Nephron progenitor cell (in vitro differentiated cells): ENCODE measurements around the gene EXOSC7.

ENCODE experiments used
- DNase-seq: peaks from one replicate; pipeline ENCODE4 v3.0.0; 2021
- H3K27ac Mint-ChIP-seq: 2 replicates; pipeline ENCODE4 v1.8.0; 2021; ENCODE audit warnings: mild to moderate bottlenecking, moderate library complexity, mixed read lengths
- H3K27me3 Mint-ChIP-seq: 2 replicates; pipeline ENCODE4 v1.8.0; 2021; ENCODE audit warnings: mild to moderate bottlenecking, low read depth, mixed read lengths; ENCODE audit not compliant: poor library complexity
- H3K36me3 Mint-ChIP-seq: 2 replicates; pipeline ENCODE4 v1.8.0; 2021; ENCODE audit warnings: low read depth, mixed read lengths
- H3K4me1 Mint-ChIP-seq: 2 replicates; pipeline ENCODE4 v1.8.0; 2021; ENCODE audit warnings: mixed read lengths
- H3K4me3 Mint-ChIP-seq: 2 replicates; pipeline ENCODE4 v1.8.0; 2021; ENCODE audit warnings: mild to moderate bottlenecking, moderate library complexity, mixed read lengths
- H3K9me3 Mint-ChIP-seq: 2 replicates; pipeline ENCODE4 v1.8.0; 2021; ENCODE audit warnings: mild to moderate bottlenecking, moderate library complexity, mixed read lengths
- CTCF ChIP-seq: fragments of 200-600 bp; sonication (generic); IDR thresholded peaks from 2 replicates; pipeline ENCODE4 v1.5.0; 2021; ENCODE audit warnings: antibody characterized with exemption

EXOSC7 gene

GRCh38 chr3:44958386-44958785 lies 17.7 kb upstream of the EXOSC7 start:
- Mint-ChIP-seq H3K4me3 (no peak overlapping the region), H3K27me3 (no peaks in the 10 kb centered on the region), H3K27ac (no peak overlapping the region)

GRCh38 chr3:44960387-44961026 lies 15.5 kb upstream of the EXOSC7 start:
- DNase-seq: no peak
- Mint-ChIP-seq H3K4me3 (no peak overlapping the region), H3K9me3 (no peaks in the 10 kb centered on the region), H3K27ac (no peak overlapping the region), H3K36me3 (no peaks in the 10 kb centered on the region), H3K27me3 (no peaks in the 10 kb centered on the region), H3K4me1 (peaks cover 22% of the 10 kb centered on the region)
- TF ChIP-seq CTCF: no peak

More at GRCh38 chr3:44958386-44958785, 17.7 kb upstream of the EXOSC7 start:
- no peaks in the 10 kb centered on the region for H3K36me3 Mint-ChIP-seq
- H3K4me1 Mint-ChIP-seq: peaks cover 5% of the 10 kb centered on the region
- no peaks in the 10 kb centered on the region for H3K9me3 Mint-ChIP-seq
- no peak for DNase-seq
- no peak for TF ChIP-seq CTCF

- Mint-ChIP-seq H3K4me3 (no peak overlapping the region), H3K36me3 (no peaks in the 10 kb centered on the region), H3K4me1 (peaks cover 19% of the 10 kb centered on the region), H3K27ac (peak overlapping the region; percentile 33), H3K9me3 (no peaks in the 10 kb centered on the region), H3K27me3 (no peaks in the 10 kb centered on the region)
- DNase-seq: no peak
- TF ChIP-seq CTCF: no peak
Measured at GRCh38 chr3:44961888-44962287, 14.2 kb upstream of the EXOSC7 start.

GRCh38 chr3:44962621-44963393 lies 13.2 kb upstream of the EXOSC7 start:
- Mint-ChIP-seq H3K9me3 (no peaks in the 10 kb centered on the region), H3K27ac (no peak overlapping the region), H3K4me1 (peaks cover 17% of the 10 kb centered on the region), H3K36me3 (no peaks in the 10 kb centered on the region), H3K4me3 (no peak overlapping the region), H3K27me3 (no peaks in the 10 kb centered on the region)
- no peak for DNase-seq
- TF ChIP-seq CTCF: no peak

- H3K27ac Mint-ChIP-seq: peak overlapping the region; percentile 51
- no peaks in the 10 kb centered on the region for H3K9me3 Mint-ChIP-seq
- H3K4me1 Mint-ChIP-seq: peaks cover 17% of the 10 kb centered on the region
- DNase-seq: no peak
- H3K36me3 Mint-ChIP-seq: no peaks in the 10 kb centered on the region
- TF ChIP-seq CTCF: no peak
- H3K4me3 Mint-ChIP-seq: no peak overlapping the region
- no peaks in the 10 kb centered on the region for H3K27me3 Mint-ChIP-seq
Measured at GRCh38 chr3:44963571-44964325, 12.3 kb upstream of the EXOSC7 start.
